ENCODE data around the gene MYO5A.

MYO5A gene

DNA sequence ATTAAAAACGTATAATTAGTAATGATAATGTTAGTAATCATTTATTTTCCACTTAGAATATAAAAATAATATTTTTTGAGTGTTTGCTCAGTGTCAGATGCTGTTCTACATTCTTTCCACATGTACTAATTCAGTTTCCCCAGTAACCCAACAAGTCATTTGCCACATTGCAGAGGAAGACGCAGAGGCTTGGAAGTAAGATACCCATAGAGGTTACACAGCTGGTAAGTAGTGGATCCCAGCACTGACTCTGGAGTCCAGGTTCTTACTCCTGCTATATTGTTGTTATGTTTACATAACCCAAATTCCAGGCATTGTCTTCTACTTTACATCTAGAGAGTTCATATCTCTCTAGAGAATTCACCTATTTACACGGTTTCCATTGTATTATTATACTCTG is 184.8 kb downstream of the MYO5A start:
- TF ChIP-seq, protein P1, sequence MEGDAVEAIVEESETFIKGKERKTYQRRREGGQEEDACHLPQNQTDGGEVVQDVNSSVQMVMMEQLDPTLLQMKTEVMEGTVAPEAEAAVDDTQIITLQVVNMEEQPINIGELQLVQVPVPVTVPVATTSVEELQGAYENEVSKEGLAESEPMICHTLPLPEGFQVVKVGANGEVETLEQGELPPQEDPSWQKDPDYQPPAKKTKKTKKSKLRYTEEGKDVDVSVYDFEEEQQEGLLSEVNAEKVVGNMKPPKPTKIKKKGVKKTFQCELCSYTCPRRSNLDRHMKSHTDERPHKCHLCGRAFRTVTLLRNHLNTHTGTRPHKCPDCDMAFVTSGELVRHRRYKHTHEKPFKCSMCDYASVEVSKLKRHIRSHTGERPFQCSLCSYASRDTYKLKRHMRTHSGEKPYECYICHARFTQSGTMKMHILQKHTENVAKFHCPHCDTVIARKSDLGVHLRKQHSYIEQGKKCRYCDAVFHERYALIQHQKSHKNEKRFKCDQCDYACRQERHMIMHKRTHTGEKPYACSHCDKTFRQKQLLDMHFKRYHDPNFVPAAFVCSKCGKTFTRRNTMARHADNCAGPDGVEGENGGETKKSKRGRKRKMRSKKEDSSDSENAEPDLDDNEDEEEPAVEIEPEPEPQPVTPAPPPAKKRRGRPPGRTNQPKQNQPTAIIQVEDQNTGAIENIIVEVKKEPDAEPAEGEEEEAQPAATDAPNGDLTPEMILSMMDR (IDR thresholded peaks at IDR 0.05) = no peak

DNA sequence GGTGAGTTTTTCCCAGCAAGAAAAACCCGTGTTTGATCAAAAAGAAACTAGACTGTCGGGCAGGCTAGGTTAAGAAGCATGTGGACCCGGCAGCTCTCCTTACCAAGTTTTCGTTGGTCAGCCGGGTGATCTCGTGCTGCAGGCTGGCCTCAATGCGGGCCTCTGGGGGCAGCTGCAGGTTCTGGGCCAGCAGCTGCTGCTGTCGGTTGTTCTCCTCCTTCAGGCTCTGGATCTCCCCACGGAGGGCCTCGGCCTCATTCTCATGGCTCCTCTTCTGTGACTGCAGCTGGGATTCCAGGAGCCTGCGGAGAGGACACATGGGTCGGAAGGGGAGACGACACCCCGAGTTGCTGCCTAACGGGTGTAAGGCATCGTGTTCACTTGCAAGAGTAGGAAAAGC is 188.6 kb downstream of the MYO5A start:
- TF ChIP-seq, protein P1 (IDR thresholded peaks at IDR 0.05) = no peak

DNA sequence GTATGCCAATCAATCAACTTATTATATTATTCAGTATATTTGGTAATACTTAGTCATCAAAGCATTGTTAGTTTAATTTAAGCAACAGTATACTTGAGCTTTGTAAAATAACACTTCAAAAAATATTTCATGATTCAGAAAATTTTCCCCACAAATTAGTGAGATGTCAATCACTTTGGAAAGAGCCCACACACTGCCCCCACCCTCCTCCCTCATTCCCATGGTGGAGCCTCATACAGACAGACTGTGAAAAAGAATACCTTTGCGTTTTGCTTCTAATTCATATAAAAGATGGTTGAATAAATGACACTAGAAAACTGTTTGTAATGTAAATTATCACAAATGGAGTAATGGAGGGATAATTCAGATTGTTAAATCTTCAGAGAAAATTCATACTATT is 189.8 kb downstream of the MYO5A start:
- TF ChIP-seq, protein P1 (IDR thresholded peaks at IDR 0.05) = no peak

DNA sequence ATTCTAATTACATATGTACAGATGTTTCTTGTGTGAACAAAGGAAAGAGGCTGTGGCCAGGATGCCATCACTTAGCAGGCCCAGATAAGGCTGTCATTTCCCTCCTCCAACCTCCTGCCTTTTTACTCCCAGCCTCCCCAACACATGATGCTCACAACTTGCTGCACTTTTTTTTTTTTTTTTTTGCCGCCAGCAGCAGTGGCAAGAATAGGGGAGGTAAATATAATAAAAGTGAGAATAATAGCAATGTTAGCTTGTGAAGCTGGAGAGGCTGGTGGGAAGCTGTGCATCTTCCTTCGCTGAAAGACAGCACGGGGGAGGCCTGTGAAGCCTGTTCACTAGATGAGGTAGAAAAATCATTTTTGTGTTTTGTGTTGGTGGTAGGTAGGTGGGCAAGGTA is 190.6 kb downstream of the MYO5A start:
- TF ChIP-seq, protein P1 (IDR thresholded peaks at IDR 0.05) = no peak

DNA sequence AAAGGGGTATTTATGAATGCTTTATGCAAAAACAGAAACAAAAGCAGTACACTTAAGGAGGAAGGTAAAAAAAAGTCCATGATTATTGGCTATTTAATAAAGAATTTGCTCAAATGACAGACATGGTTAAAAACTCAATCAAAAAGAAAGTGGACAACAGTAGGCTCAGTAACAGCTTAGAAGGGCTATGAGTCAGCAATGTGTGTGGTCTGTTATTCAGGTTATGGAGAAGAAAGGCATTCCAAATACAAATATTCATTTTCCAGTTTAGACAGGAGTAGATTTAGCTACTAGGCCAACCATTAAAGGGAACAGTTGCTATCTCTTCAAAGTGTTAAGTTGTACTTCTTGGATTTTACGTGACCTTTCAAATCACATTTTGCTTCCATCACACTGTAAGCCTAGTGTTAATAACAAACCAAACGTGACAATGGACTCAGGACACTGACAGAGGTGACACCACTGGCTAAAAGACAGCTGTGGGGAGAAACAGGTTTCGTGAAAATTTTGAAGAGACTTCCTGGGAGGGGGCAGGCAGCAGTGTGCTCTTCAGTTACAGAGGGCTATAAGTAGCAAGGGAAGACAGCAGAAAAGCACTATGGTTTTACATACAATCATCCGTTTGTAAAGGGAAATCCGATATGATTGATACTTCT is 191.4 kb downstream of the MYO5A start:
- TF ChIP-seq, protein P1 (IDR thresholded peaks at IDR 0.05) = no peak

DNA sequence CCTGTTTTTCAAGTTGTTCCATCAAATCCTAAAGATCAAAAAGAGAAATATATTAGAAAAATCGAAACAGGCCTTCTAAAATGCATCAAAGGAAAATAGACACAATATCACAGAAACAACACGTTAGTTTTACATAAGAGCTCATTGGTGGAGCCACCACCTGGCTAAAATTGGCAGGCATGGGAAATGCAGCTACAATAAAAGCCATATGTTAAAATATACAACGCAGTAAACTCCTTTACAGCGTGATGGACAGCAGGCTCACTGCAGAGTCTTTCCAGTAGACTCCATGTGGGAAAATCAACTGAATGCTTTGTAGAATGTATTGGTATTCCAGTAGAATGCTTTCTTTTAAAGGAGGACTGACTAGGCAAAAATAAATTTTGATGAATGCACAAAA is 192.2 kb downstream of the MYO5A start:
- TF ChIP-seq, protein P1 (IDR thresholded peaks at IDR 0.05) = peak; percentile 59

DNA sequence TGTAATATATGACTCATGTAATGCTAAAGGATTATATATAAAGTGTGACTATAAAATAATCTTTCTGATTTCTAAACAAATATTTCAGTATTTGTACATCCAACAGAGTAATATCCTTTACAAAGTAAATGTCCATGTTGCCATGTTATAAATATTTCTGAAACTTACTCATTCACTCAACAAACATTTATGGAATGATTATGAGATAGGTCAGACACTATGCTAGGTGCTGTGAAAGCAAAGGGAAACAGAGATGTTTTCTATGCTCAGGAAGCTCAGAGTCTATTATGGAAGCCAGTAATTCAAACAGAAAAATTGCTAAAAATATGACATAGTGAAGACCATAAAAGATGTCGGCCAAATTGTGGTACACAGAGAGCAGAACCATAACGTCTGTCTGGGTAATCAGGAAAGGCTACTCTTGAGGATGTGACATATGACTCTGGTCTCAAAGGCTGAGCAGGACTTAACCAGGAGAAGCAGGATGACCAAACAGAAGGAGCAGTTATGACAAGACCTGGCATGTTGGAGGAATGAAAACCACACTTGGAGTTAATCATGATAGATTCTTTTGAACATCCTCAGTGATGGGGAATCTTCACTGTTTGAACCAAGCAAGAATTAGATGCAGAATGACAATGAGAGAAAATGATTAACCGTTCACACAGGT is 194.1 kb downstream of the MYO5A start:
- TF ChIP-seq, protein P1 (IDR thresholded peaks at IDR 0.05) = no peak
